ENCODE results near the gene ADAMTS8.

GRCh38 chr11:130408901-130409300 lies 19.5 kb downstream of the ADAMTS8 start:
- TF ChIP-seq CTCF (IDR thresholded peaks at IDR 0.05), result no peak
- TF ChIP-seq POLR2A (IDR thresholded peaks at IDR 0.05), result no peak
